Suprapubic skin (tissue), 4 donors: ENCODE results near the gene CR2. TPM values are rescaled to one million over a fixed set of nuclear protein-coding genes. Genes with fewer than 3 reads are reported as not detected.
"Not testable (repeated sequence)": the region's sequence is repeated elsewhere in the genome, so short reads cannot be mapped to it uniquely, and the experiment has no call there.

Experiments
- DNase-seq, 2 donors: peaks; one replicate each; pipeline ENCODE4 v3.0.0-alpha.2; 2019; ENCODE audit warnings: low spot score in 2 of 2
- H3K27ac ChIP-seq: fragments of 200-600 bp; sonication (generic); one replicate; pipeline ENCODE4 v1.5.1; 2019
- H3K27me3 ChIP-seq: fragments of 200-600 bp; sonication (generic); one replicate; pipeline ENCODE4 v1.5.1; 2019
- H3K36me3 ChIP-seq: fragments of 200-600 bp; sonication (generic); one replicate; pipeline ENCODE4 v1.5.1; 2019
- H3K4me1 ChIP-seq: fragments of 200-600 bp; sonication (generic); one replicate; pipeline ENCODE4 v1.5.1; 2019
- H3K4me3 ChIP-seq: fragments of 200-600 bp; sonication (generic); one replicate; pipeline ENCODE4 v1.5.1; 2019; ENCODE audit warnings: mild to moderate bottlenecking
- H3K9me3 ChIP-seq: fragments of 200-600 bp; sonication (generic); one replicate; pipeline ENCODE4 v1.5.1; 2019
- CTCF ChIP-seq, 2 donors: fragments of 200-600 bp in 1 of 2; fragments of 450-650 bp in 1 of 2; sonication (generic) in 1 of 2; IDR thresholded peaks; one replicate each; pipeline ENCODE4 v1.5.1; 2016 to 2019; ENCODE audit warnings: antibody characterized with exemption in 2 of 2, mild to moderate bottlenecking in 1 of 2, moderate library complexity in 1 of 2
- EP300 ChIP-seq: sonication (generic); formaldehyde crosslinking; IDR thresholded peaks from one replicate; pipeline ENCODE4 v1.6.1; 2017; ENCODE audit warnings: antibody characterized with exemption
- POLR2A ChIP-seq, 2 donors: fragments of 450-650 bp; IDR thresholded peaks; one replicate each; pipeline ENCODE4 v1.6.1; 2017; ENCODE audit warnings: antibody characterized with exemption in 2 of 2, mild to moderate bottlenecking in 2 of 2, moderate library complexity in 2 of 2
- POLR2AphosphoS5 ChIP-seq, 3 donors: sonication (generic); formaldehyde crosslinking; IDR thresholded peaks; one replicate each; pipeline ENCODE4 v1.6.1; 2017; ENCODE audit warnings: antibody characterized with exemption in 3 of 3
- WGBS: methylation state at CpG from one replicate; pipeline ENCODE4 v1.1.5; 2018; 5-methylcytosine and 5-hydroxymethylcytosine counted together
- total RNA-seq, 4 donors: library from RNA; depleted of rRNA; stranded (reverse); fragments of >200 nt; gene quantifications; one replicate each; pipeline ENCODE4 v1.1.0, GENCODE V29; 2016

CR2 gene
- total RNA-seq, 4 donors from 2014 or later = not detected

- H3K27me3 ChIP-seq = peaks cover 3% of the 10 kb centered on the region
- no peak overlapping the region for H3K27ac ChIP-seq
- H3K9me3 ChIP-seq = no peaks in the 10 kb centered on the region
- no peak for DNase-seq
- TF ChIP-seq POLR2A (IDR thresholded peaks at IDR 0.05) (no peak), CTCF (IDR thresholded peaks at IDR 0.05) (no peak), POLR2AphosphoS5 (IDR thresholded peaks at IDR 0.05) (no peak), EP300 (no peak)
- no peaks in the 10 kb centered on the region for H3K36me3 ChIP-seq
- H3K4me3 ChIP-seq = no peak overlapping the region
- no peaks in the 10 kb centered on the region for H3K4me1 ChIP-seq
- WGBS = 54% methylated on average over 4 of the region's 4 CpGs
Measured at GRCh38 chr1:207518608-207519236, 64.6 kb downstream of the CR2 start.

GRCh38 chr1:207519505-207520399 is 65.6 kb downstream of the CR2 start:
- peaks cover 3% of the 10 kb centered on the region for H3K27me3 ChIP-seq
- H3K27ac ChIP-seq = no peak overlapping the region
- WGBS = 71% methylated on average over 23 of the region's 23 CpGs
- H3K4me1 ChIP-seq = no peaks in the 10 kb centered on the region
- TF ChIP-seq POLR2AphosphoS5 (IDR thresholded peaks at IDR 0.05) (no peak), POLR2A (IDR thresholded peaks at IDR 0.05) (no peak), EP300 (no peak), CTCF (IDR thresholded peaks at IDR 0.05) (no peak)
- H3K4me3 ChIP-seq = no peak overlapping the region
- DNase-seq = no peak
- no peaks in the 10 kb centered on the region for H3K9me3 ChIP-seq
- no peaks in the 10 kb centered on the region for H3K36me3 ChIP-seq

- not testable (repeated sequence) for H3K4me3 ChIP-seq, DNase-seq, H3K27me3 ChIP-seq, H3K9me3 ChIP-seq, H3K4me1 ChIP-seq, H3K27ac ChIP-seq, H3K36me3 ChIP-seq
- 85% methylated on average over 10 of the region's 10 CpGs for WGBS
Measured at GRCh38 chr1:207520400-207521345, 66.5 kb downstream of the CR2 start.

- 83% methylated on average over 1 of the region's 3 CpGs for WGBS
- not testable (repeated sequence) for H3K27me3 ChIP-seq, H3K9me3 ChIP-seq, H3K27ac ChIP-seq, H3K4me1 ChIP-seq, H3K36me3 ChIP-seq, H3K4me3 ChIP-seq, DNase-seq
Measured at GRCh38 chr1:207525239-207525638, 71.1 kb downstream of the CR2 start.

- not testable (repeated sequence) for H3K27me3 ChIP-seq, H3K4me1 ChIP-seq, H3K9me3 ChIP-seq, H3K4me3 ChIP-seq, H3K27ac ChIP-seq, DNase-seq, H3K36me3 ChIP-seq
- no CpG with 5 or more reads among the region's 1 CpG for WGBS
Measured at GRCh38 chr1:207528401-207528800, 74.3 kb downstream of the CR2 start.

GRCh38 chr1:207536263-207536662 is 82.1 kb downstream of the CR2 start:
- H3K9me3 ChIP-seq, H3K36me3 ChIP-seq, DNase-seq, H3K4me1 ChIP-seq, H3K4me3 ChIP-seq, H3K27me3 ChIP-seq, H3K27ac ChIP-seq: not testable (repeated sequence)
- WGBS = no CpG with 5 or more reads among the region's 5 CpGs

Other genes with a start within 250 kb of the CR2 start
- gene CD55, start 132.7 kb upstream of the CR2 start, total RNA-seq = 100 to 1,000 TPM; 138 to 264 (median 197) TPM
- 1 to 10 TPM in 1 of 4 donors, under 1 TPM in 3; 0.56 to 1.0 (median 0.66) TPM for gene CR1, start 41.8 kb downstream of the CR2 start, total RNA-seq
- not detected for gene CR1L, start 190.8 kb downstream of the CR2 start, total RNA-seq